Measurements from ENCODE around the gene PTPRZ1. TPM values are rescaled to one million over a fixed set of nuclear protein-coding genes. Genes with fewer than 3 reads are reported as not detected.

The PTPRZ1 gene
- total RNA-seq, 1 experiment from 2014 or later = 74.2 TPM

DNA sequence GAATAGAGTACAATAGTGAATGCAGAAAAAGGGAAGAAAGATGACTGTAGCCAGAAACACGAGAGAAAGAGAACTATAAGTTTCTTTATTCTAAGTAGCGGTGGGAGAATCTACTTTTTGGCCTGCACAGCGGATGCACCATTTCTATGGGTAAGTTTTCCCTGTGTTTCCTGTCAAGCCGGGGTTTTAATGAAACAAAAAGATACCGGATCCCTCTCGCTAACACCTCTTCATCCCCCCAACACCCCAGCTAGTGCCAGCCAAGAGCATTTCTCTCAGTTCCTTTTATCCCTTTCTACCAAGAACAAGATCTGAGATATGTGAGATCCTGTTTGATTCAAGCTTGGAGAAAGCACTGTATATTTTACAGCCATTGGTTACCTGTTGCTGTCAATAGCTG, 14.7 kb downstream of the PTPRZ1 start:
- H2BK120ac ChIP-seq (ENCODE audit: low read depth, low read length, poor library complexity, severe bottlenecking) = no peak overlapping the region
- H3K27me3 ChIP-seq (ENCODE audit: insufficient read depth, low read length) = no peaks in the 10 kb centered on the region
- no peak overlapping the region for H2BK5ac ChIP-seq (ENCODE audit: insufficient read length, low read length)
- H3K56ac ChIP-seq (ENCODE audit: insufficient read length, low read depth, low read length) = no peak overlapping the region
- H3K27ac ChIP-seq (ENCODE audit: insufficient read length, low read depth, low read length) = no peak overlapping the region
- peaks cover 2% of the 10 kb centered on the region for H3K79me1 ChIP-seq (ENCODE audit: insufficient read depth, low read depth, low read length, poor library complexity, severe bottlenecking)
- H2AK5ac ChIP-seq (ENCODE audit: insufficient read length, low read length) = no peak overlapping the region
- no peak overlapping the region for H4K91ac ChIP-seq (ENCODE audit: insufficient read length, low read depth, low read length)
- Mint-ChIP-seq H3K27me3 (ENCODE audit: low read depth) (no peaks in the 10 kb centered on the region), H3K4me3 (no peak overlapping the region), H3K27ac (peak overlapping the region; percentile 27 to 86 (median 80); a peak in 5 of 7 replicates), H3K9me3 (no peaks in the 10 kb centered on the region), H3K4me1 (peaks cover 35 to 36% of the 10 kb centered on the region in 2 experiments), H3K36me3 (ENCODE audit: insufficient read depth in 1 of 3, low read depth in 3 of 3) (peaks cover 0 to 8% (median 6%) of the 10 kb centered on the region in 3 experiments; a peak in 4 of 7 replicates)
- no peak overlapping the region for H2BK12ac ChIP-seq (ENCODE audit: insufficient read length, low read depth, low read length)
- no peak for DNase-seq
- H3T11ph ChIP-seq (ENCODE audit: low read length) = no peak overlapping the region
- H3K4me2 ChIP-seq (ENCODE audit: insufficient read depth, insufficient read length, low read length) = no peak overlapping the region
- H4K5ac ChIP-seq (ENCODE audit: insufficient read length, low read depth, low read length) = no peak overlapping the region
- no peak overlapping the region for H4K8ac ChIP-seq (replicated peaks; ENCODE audit: insufficient read length, low read depth, low read length)
- TF ChIP-seq, protein P1, sequence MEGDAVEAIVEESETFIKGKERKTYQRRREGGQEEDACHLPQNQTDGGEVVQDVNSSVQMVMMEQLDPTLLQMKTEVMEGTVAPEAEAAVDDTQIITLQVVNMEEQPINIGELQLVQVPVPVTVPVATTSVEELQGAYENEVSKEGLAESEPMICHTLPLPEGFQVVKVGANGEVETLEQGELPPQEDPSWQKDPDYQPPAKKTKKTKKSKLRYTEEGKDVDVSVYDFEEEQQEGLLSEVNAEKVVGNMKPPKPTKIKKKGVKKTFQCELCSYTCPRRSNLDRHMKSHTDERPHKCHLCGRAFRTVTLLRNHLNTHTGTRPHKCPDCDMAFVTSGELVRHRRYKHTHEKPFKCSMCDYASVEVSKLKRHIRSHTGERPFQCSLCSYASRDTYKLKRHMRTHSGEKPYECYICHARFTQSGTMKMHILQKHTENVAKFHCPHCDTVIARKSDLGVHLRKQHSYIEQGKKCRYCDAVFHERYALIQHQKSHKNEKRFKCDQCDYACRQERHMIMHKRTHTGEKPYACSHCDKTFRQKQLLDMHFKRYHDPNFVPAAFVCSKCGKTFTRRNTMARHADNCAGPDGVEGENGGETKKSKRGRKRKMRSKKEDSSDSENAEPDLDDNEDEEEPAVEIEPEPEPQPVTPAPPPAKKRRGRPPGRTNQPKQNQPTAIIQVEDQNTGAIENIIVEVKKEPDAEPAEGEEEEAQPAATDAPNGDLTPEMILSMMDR (conservative IDR thresholded peaks at IDR 0.05) = no peak
- no peaks in the 10 kb centered on the region for H3K23me2 ChIP-seq (ENCODE audit: insufficient read length, low read depth, low read length, poor library complexity, severe bottlenecking)
- H3K23ac ChIP-seq (ENCODE audit: insufficient read length, low read depth, low read length) = no peak overlapping the region
- peaks cover 13% of the 10 kb centered on the region; the same call in 1 of the 2 replicates for H3K4me1 ChIP-seq (ENCODE audit: insufficient read depth, low read length)
- H3K4ac ChIP-seq (ENCODE audit: low read depth, low read length) = no peak overlapping the region
- H3K79me2 ChIP-seq (ENCODE audit: insufficient read depth, low read length) = peaks cover 39% of the 10 kb centered on the region; the same call in 1 of the 2 replicates
- H3K18ac ChIP-seq (ENCODE audit: insufficient read length, low read depth, low read length) = no peak overlapping the region
- H3K9ac ChIP-seq (ENCODE audit: extremely low read depth, insufficient read length, low read length) = no peak overlapping the region
- no peak overlapping the region for H2BK15ac ChIP-seq (ENCODE audit: low read depth, low read length)
- H2AFZ ChIP-seq (ENCODE audit: low read length) = no peak overlapping the region
- WGBS (ENCODE audit: extremely low coverage, insufficient read length, low lambda C conversion rate) = no CpG with 5 or more reads among the region's 6 CpGs
- no peaks in the 10 kb centered on the region for H4K20me1 ChIP-seq (ENCODE audit: control insufficient read depth, insufficient read depth, insufficient read length)
- H2BK20ac ChIP-seq (ENCODE audit: low read depth, low read length, poor library complexity, severe bottlenecking) = no peak overlapping the region
- no peak overlapping the region for H3K14ac ChIP-seq (ENCODE audit: insufficient read depth, low read length)
- no peaks in the 10 kb centered on the region for H3K9me3 ChIP-seq (ENCODE audit: control insufficient read depth, low read depth, low read length)
